Type B pancreatic cell (in vitro differentiated cells): ENCODE results near the gene ACTN1. TPM values are rescaled to one million over a fixed set of nuclear protein-coding genes. Genes with fewer than 3 reads are reported as not detected.

Experiments used
- DNase-seq: peaks from one replicate; pipeline ENCODE4 v3.0.0; 2021; ENCODE audit warnings: mixed read lengths; ENCODE audit not compliant: unreplicated experiment; ENCODE audit errors: extremely low spot score
- H3K27ac Mint-ChIP-seq: 2 replicates; pipeline ENCODE4 v1.8.0; 2021; ENCODE audit warnings: mild to moderate bottlenecking, mixed read lengths
- H3K27me3 Mint-ChIP-seq: 2 replicates; pipeline ENCODE4 v1.8.0; 2021; ENCODE audit warnings: mixed read lengths
- H3K36me3 Mint-ChIP-seq: 2 replicates; pipeline ENCODE4 v1.8.0; 2021; ENCODE audit warnings: mixed read lengths
- H3K4me1 Mint-ChIP-seq: one replicate; pipeline ENCODE4 v1.8.0; 2021; ENCODE audit warnings: mixed read lengths; ENCODE audit not compliant: unreplicated experiment
- H3K4me3 Mint-ChIP-seq: 2 replicates; pipeline ENCODE4 v1.8.0; 2021; ENCODE audit warnings: mild to moderate bottlenecking, mixed read lengths
- H3K9me3 Mint-ChIP-seq: 2 replicates; pipeline ENCODE4 v1.8.0; 2021; ENCODE audit warnings: mixed read lengths
- CTCF ChIP-seq: fragments of 200-600 bp; sonication (generic); conservative IDR thresholded peaks from 2 replicates; pipeline ENCODE4 v1.5.0; 2021; ENCODE audit warnings: antibody characterized with exemption, mild to moderate bottlenecking
- total RNA-seq: library from RNA; stranded (reverse); gene quantifications from 2 replicates; pipeline ENCODE4 v1.2.1, GENCODE V29; 2021; ENCODE audit warnings: low replicate concordance

The ACTN1 gene
- total RNA-seq, 1 donor from 2014 or later = 176 TPM

GRCh38 chr14:69005432-69006148, 26.5 kb upstream of the ACTN1 start:
- Mint-ChIP-seq H3K4me1 (peaks cover 20% of the 10 kb centered on the region), H3K4me3 (no peak overlapping the region), H3K36me3 (no peaks in the 10 kb centered on the region), H3K27ac (peak overlapping the region; percentile 63), H3K27me3 (no peaks in the 10 kb centered on the region), H3K9me3 (peaks cover 4% of the 10 kb centered on the region)
- DNase-seq = no peak
- TF ChIP-seq CTCF = no peak

GRCh38 chr14:69004731-69005431, 25.8 kb upstream of the ACTN1 start:
- no peak for TF ChIP-seq CTCF
- H3K4me1 Mint-ChIP-seq = peaks cover 20% of the 10 kb centered on the region
- no peaks in the 10 kb centered on the region for H3K27me3 Mint-ChIP-seq
- H3K9me3 Mint-ChIP-seq = peaks cover 4% of the 10 kb centered on the region
- no peaks in the 10 kb centered on the region for H3K36me3 Mint-ChIP-seq
- DNase-seq = no peak
- peak overlapping the region; percentile 17 for H3K27ac Mint-ChIP-seq
- no peak overlapping the region for H3K4me3 Mint-ChIP-seq

GRCh38 chr14:69003626-69004025, 24.5 kb upstream of the ACTN1 start:
- TF ChIP-seq CTCF = no peak
- no peak overlapping the region for H3K27ac Mint-ChIP-seq
- peaks cover 4% of the 10 kb centered on the region for H3K9me3 Mint-ChIP-seq
- no peaks in the 10 kb centered on the region for H3K36me3 Mint-ChIP-seq
- no peak overlapping the region for H3K4me3 Mint-ChIP-seq
- DNase-seq = no peak
- peaks cover 19% of the 10 kb centered on the region for H3K4me1 Mint-ChIP-seq
- H3K27me3 Mint-ChIP-seq = no peaks in the 10 kb centered on the region

GRCh38 chr14:69002069-69002468, 23.0 kb upstream of the ACTN1 start:
- no peak for DNase-seq
- peaks cover 19% of the 10 kb centered on the region for H3K4me1 Mint-ChIP-seq
- TF ChIP-seq CTCF = no peak
- H3K27ac Mint-ChIP-seq = no peak overlapping the region
- peaks cover 9% of the 10 kb centered on the region for H3K9me3 Mint-ChIP-seq
- no peaks in the 10 kb centered on the region for H3K27me3 Mint-ChIP-seq
- no peak overlapping the region for H3K4me3 Mint-ChIP-seq
- H3K36me3 Mint-ChIP-seq = no peaks in the 10 kb centered on the region

- Mint-ChIP-seq H3K27ac (no peak overlapping the region), H3K27me3 (no peaks in the 10 kb centered on the region), H3K36me3 (no peaks in the 10 kb centered on the region), H3K9me3 (peaks cover 9% of the 10 kb centered on the region), H3K4me1 (peaks cover 19% of the 10 kb centered on the region), H3K4me3 (no peak overlapping the region)
- DNase-seq = no peak
- no peak for TF ChIP-seq CTCF
Measured at GRCh38 chr14:69001375-69001774, 22.3 kb upstream of the ACTN1 start.
